ENCODE measurements around the gene KIF5C.

Gene KIF5C

GRCh38 chr2:149037851-149038250, 162.8 kb downstream of the KIF5C start:
- no peaks in the 10 kb centered on the region for H3K9me3 ChIP-seq
- H3K36me3 ChIP-seq, result no peaks in the 10 kb centered on the region
- TF ChIP-seq CTCF (IDR thresholded peaks at IDR 0.05), result no peak
- H3K27me3 ChIP-seq, result peaks cover 71% of the 10 kb centered on the region
- peaks cover 9 to 12% of the 10 kb centered on the region in 2 experiments for H3K4me1 ChIP-seq (ENCODE audit: control insufficient read depth in 1 of 2, insufficient read depth in 1 of 2, low read depth in 1 of 2, low read length in 1 of 2)
- no peak overlapping the region for H3K27ac ChIP-seq
- H3K4me3 ChIP-seq (ENCODE audit: low read depth in 1 of 2, low read length in 1 of 2), result no peak overlapping the region

GRCh38 chr2:149038442-149039212, 163.6 kb downstream of the KIF5C start, which contains the start of gene LYPD6B:
Gene LYPD6B, plus strand, starts transcription at chr2:149038699. Its CDS starts 92,250 bp downstream, at chr2:149130949.
- Histone ChIP-seq H3K36me3 (no peaks in the 10 kb centered on the region), H3K27me3 (peaks cover 77% of the 10 kb centered on the region), H3K4me3 (ENCODE audit: low read depth in 1 of 2, low read length in 1 of 2) (peak within 1 kb of the TSS in 1 of 2 experiments; percentile 13), H3K9me3 (no peaks in the 10 kb centered on the region), H3K4me1 (ENCODE audit: control insufficient read depth in 1 of 2, insufficient read depth in 1 of 2, low read depth in 1 of 2, low read length in 1 of 2) (peaks cover 9 to 12% of the 10 kb centered on the region in 2 experiments), H3K27ac (no peak within 1 kb of the TSS)
- TF ChIP-seq CTCF (IDR thresholded peaks at IDR 0.05), result no peak

- H3K9me3 ChIP-seq, result no peaks in the 10 kb centered on the region
- no peak overlapping the region for H3K4me3 ChIP-seq (ENCODE audit: low read depth in 1 of 2, low read length in 1 of 2)
- H3K27ac ChIP-seq, result no peak overlapping the region
- H3K36me3 ChIP-seq, result no peaks in the 10 kb centered on the region
- TF ChIP-seq CTCF (IDR thresholded peaks at IDR 0.05), result no peak
- H3K4me1 ChIP-seq (ENCODE audit: control insufficient read depth in 1 of 2, insufficient read depth in 1 of 2, low read depth in 1 of 2, low read length in 1 of 2), result peaks cover 9 to 12% of the 10 kb centered on the region in 2 experiments
- peaks cover 77% of the 10 kb centered on the region for H3K27me3 ChIP-seq
Observed at GRCh38 chr2:149039213-149039724, 164.2 kb downstream of the KIF5C start.

GRCh38 chr2:149040451-149040850, 165.4 kb downstream of the KIF5C start:
- H3K4me1 ChIP-seq (ENCODE audit: control insufficient read depth in 1 of 2, insufficient read depth in 1 of 2, low read depth in 1 of 2, low read length in 1 of 2), result peaks cover 9 to 12% of the 10 kb centered on the region in 2 experiments
- peak; percentile 57 for TF ChIP-seq CTCF (IDR thresholded peaks at IDR 0.05)
- H3K4me3 ChIP-seq (ENCODE audit: low read depth in 1 of 2, low read length in 1 of 2), result no peak overlapping the region
- H3K27ac ChIP-seq, result no peak overlapping the region
- no peaks in the 10 kb centered on the region for H3K9me3 ChIP-seq
- H3K27me3 ChIP-seq, result peaks cover 77% of the 10 kb centered on the region
- no peaks in the 10 kb centered on the region for H3K36me3 ChIP-seq

- Histone ChIP-seq H3K4me1 (ENCODE audit: control insufficient read depth in 1 of 2, insufficient read depth in 1 of 2, low read depth in 1 of 2, low read length in 1 of 2) (peaks cover 9 to 12% of the 10 kb centered on the region in 2 experiments), H3K36me3 (no peaks in the 10 kb centered on the region), H3K9me3 (no peaks in the 10 kb centered on the region), H3K4me3 (ENCODE audit: low read depth in 1 of 2, low read length in 1 of 2) (no peak overlapping the region), H3K27me3 (peaks cover 68% of the 10 kb centered on the region), H3K27ac (no peak overlapping the region)
- TF ChIP-seq CTCF (IDR thresholded peaks at IDR 0.05), result no peak
Observed at GRCh38 chr2:149041482-149041881, 166.5 kb downstream of the KIF5C start.

Measured in neutrophil (primary cell).